ENCODE measurements around the gene CACNG6. TPM values are rescaled to one million over a fixed set of nuclear protein-coding genes. Genes with fewer than 3 reads are reported as not detected.
A peak's percentile ranks its signal among the peaks of the same experiment; 100 is the strongest.

The CACNG6 gene
- total RNA-seq, 1 donor from 2014 or later, result 0.77 TPM

GRCh38 chr19:53960886-53961285 is 30.6 kb upstream of the CACNG6 start:
- H3K27ac Mint-ChIP-seq (ENCODE audit: unreplicated experiment), result no peak overlapping the region
- no peak for DNase-seq (ENCODE audit: low read depth, low spot score)
- H3K27me3 Mint-ChIP-seq (ENCODE audit: low read depth), result peaks cover 90% of the 10 kb centered on the region
- no peak for TF ChIP-seq CTCF (conservative IDR thresholded peaks at IDR 0.05)
- peaks cover 28% of the 10 kb centered on the region for H3K4me1 Mint-ChIP-seq
- H3K36me3 Mint-ChIP-seq (ENCODE audit: low read depth), result no peaks in the 10 kb centered on the region
- H3K9me3 Mint-ChIP-seq, result no peaks in the 10 kb centered on the region
- H3K4me3 Mint-ChIP-seq, result peak overlapping the region; percentile 13

GRCh38 chr19:53961523-53962356 is 29.7 kb upstream of the CACNG6 start:
- no peak overlapping the region for H3K27ac Mint-ChIP-seq (ENCODE audit: unreplicated experiment)
- H3K36me3 Mint-ChIP-seq (ENCODE audit: low read depth), result no peaks in the 10 kb centered on the region
- peaks cover 89% of the 10 kb centered on the region for H3K27me3 Mint-ChIP-seq (ENCODE audit: low read depth)
- DNase-seq (ENCODE audit: low read depth, low spot score), result no peak
- no peak overlapping the region for H3K4me3 Mint-ChIP-seq
- no peak for TF ChIP-seq CTCF (conservative IDR thresholded peaks at IDR 0.05)
- peaks cover 28% of the 10 kb centered on the region for H3K4me1 Mint-ChIP-seq
- H3K9me3 Mint-ChIP-seq, result no peaks in the 10 kb centered on the region

- no peaks in the 10 kb centered on the region for H3K9me3 Mint-ChIP-seq
- no peaks in the 10 kb centered on the region for H3K36me3 Mint-ChIP-seq (ENCODE audit: low read depth)
- no peak for DNase-seq (ENCODE audit: low read depth, low spot score)
- TF ChIP-seq CTCF (conservative IDR thresholded peaks at IDR 0.05), result no peak
- no peak within 1 kb of the TSS for H3K27ac Mint-ChIP-seq (ENCODE audit: unreplicated experiment)
- peaks cover 87% of the 10 kb centered on the region for H3K27me3 Mint-ChIP-seq (ENCODE audit: low read depth)
- H3K4me3 Mint-ChIP-seq, result no peak within 1 kb of the TSS
- peaks cover 23% of the 10 kb centered on the region for H3K4me1 Mint-ChIP-seq
Measured at GRCh38 chr19:53962887-53963431, 28.5 kb upstream of the CACNG6 start, which contains the start of gene CACNG8. TSS of gene CACNG8 (plus strand) at chr19:53962937.

GRCh38 chr19:53965091-53965490 is 26.3 kb upstream of the CACNG6 start:
- no peaks in the 10 kb centered on the region for H3K36me3 Mint-ChIP-seq (ENCODE audit: low read depth)
- no peak for DNase-seq (ENCODE audit: low read depth, low spot score)
- peaks cover 15% of the 10 kb centered on the region for H3K4me1 Mint-ChIP-seq

GRCh38 chr19:53966931-53967330 is 24.5 kb upstream of the CACNG6 start:
- Mint-ChIP-seq H3K36me3 (ENCODE audit: low read depth) (no peaks in the 10 kb centered on the region), H3K4me3 (no peak overlapping the region), H3K27me3 (ENCODE audit: low read depth) (peaks cover 51% of the 10 kb centered on the region), H3K27ac (ENCODE audit: unreplicated experiment) (no peak overlapping the region), H3K9me3 (no peaks in the 10 kb centered on the region), H3K4me1 (peaks cover under 1% of the 10 kb centered on the region)
- no peak for TF ChIP-seq CTCF (conservative IDR thresholded peaks at IDR 0.05)
- DNase-seq (ENCODE audit: low read depth, low spot score), result no peak

More at GRCh38 chr19:53965091-53965490, 26.3 kb upstream of the CACNG6 start:
- no peaks in the 10 kb centered on the region for H3K9me3 Mint-ChIP-seq
- no peak overlapping the region for H3K27ac Mint-ChIP-seq (ENCODE audit: unreplicated experiment)
- H3K27me3 Mint-ChIP-seq (ENCODE audit: low read depth), result peaks cover 69% of the 10 kb centered on the region
- no peak for TF ChIP-seq CTCF (conservative IDR thresholded peaks at IDR 0.05)
- H3K4me3 Mint-ChIP-seq, result no peak overlapping the region
